GM19438 (cell line): ENCODE results near the gene FLT4.

Experiments
- ATAC-seq: cut with Tn5 transposase; IDR thresholded peaks from one replicate; pipeline ENCODE4 v1.9.1; 2021; ENCODE audit warnings: low read depth; ENCODE audit not compliant: unreplicated experiment

FLT4 gene

DNA sequence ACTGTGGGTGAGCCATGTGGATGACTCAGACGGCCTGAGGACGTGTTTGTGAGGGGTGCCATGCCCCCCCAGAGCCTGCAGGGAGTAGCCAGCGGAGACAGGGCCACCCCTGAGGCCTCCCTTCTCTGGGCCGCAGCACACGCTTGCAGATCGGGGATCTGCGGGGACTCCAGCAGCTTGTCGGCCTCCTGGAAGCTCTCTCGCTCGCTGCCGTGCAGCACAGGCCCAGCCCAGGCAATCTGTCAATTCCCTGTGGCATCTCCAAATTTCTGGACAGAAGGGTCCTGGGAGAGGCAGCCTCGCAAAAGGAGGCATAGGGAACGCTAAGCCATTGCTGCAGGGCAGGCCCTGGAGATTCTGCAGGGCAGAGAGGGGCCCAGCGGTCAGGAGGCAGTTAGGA, 21.2 kb downstream of the FLT4 start:
- no peak for ATAC-seq

- no peak for ATAC-seq
Measured at GRCh38 chr5:180627386-180628120, 21.8 kb downstream of the FLT4 start.

DNA sequence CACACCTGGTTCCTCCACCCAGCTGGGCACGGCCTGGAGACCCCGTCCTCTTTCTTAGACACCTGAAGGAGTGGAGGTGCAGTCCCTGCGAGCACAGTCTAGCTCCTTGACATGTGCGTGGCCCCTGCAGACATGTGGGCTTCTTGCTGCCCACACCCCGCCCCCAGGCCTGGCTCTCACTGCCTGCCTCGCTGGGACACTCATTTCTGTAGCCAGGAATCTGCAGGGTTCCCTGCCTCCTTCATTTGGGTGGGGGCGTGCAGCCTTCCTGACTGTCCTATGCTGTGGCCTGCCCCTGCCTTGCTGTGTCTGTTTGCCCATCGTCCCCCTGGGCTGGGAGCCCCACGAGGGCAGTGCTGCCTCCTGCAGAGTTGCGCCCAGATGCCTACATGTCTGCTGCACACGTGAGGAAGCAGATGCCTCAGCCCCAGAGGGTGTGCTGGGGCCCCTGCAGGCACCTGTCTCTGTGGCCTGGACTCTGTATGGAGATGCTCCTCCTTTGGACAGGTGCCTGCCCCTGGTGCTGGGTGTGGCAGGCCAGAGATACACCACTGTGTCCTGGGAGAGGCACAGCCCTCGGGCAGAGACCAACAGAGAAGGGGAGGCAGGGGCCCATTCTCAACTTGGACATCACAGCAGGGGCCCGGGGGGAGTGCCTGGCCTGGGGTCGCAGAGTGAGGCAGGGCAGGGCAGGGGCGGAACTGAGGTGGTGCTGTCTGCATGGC, 22.6 kb downstream of the FLT4 start:
- ATAC-seq: no peak

- ATAC-seq: no peak
Measured at GRCh38 chr5:180625791-180626660, 23.4 kb downstream of the FLT4 start.

- ATAC-seq: no peak
Measured at GRCh38 chr5:180625125-180625790, 24.1 kb downstream of the FLT4 start.

DNA sequence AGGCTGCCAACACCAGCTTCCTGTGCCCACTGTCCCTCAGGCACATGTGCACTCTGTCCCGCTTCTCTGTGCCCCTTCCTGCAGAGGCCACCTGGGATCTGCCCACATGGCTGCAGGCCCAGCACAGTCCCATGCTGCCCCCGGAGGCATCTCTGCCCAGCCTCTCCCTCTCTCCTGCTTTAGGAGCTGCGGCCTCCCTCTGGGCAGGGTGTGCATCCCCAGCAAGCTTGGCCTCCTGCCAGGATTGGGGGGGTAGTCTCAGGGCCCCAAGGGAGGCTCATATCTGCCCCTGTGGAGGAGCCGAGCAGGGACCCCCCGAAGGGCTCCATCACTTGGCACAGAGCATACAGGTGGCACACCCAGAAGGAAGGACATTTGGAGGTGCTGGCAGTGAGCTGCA, 24.8 kb downstream of the FLT4 start:
- no peak for ATAC-seq

- no peak for ATAC-seq
Measured at GRCh38 chr5:180623844-180624243, 25.6 kb downstream of the FLT4 start.

- no peak for ATAC-seq
Measured at GRCh38 chr5:180623411-180623834, 26.0 kb downstream of the FLT4 start.

GRCh38 chr5:180622910-180623309, 26.5 kb downstream of the FLT4 start:
- no peak for ATAC-seq

DNA sequence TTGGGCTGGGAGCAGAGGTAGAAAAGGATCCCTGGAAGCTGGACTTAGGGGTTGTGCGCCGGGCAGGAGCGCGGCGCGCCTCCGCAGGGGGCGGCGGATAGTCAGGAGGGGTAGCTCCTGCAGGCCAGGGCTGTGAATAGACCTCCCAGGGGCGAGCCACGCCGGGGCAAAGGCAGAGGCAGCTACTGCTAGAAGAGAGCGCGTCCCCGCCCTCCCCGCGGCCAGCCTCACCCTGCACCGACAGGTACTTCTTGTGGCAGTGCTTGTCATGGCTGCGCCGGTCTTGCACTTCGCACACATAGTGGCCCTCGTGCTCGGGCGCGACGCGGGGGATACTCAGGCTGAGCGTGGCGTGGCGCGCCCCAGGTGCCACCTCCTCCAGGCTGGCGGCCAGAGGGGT, 28.1 kb downstream of the FLT4 start:
- no peak for ATAC-seq

DNA sequence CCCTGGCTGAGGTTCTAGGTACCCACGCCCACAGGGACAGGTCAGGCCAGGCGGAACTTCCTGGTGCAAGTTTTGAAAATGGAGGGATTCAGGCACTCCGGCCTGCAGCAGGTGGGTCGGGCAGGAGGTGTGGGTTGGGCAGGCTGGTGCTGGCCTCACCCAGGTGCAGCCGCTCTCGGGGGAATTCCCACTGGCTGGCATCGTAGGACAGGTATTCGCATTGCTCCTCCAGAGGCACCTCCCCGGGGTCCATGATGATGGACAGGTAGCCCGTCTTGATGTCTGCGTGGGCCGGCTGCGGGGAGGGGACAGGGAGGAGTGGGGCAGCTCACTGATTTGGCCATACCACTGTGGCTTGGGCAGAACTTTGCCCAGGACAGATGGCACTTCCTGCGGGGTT, 29.4 kb downstream of the FLT4 start:
- no peak for ATAC-seq

DNA sequence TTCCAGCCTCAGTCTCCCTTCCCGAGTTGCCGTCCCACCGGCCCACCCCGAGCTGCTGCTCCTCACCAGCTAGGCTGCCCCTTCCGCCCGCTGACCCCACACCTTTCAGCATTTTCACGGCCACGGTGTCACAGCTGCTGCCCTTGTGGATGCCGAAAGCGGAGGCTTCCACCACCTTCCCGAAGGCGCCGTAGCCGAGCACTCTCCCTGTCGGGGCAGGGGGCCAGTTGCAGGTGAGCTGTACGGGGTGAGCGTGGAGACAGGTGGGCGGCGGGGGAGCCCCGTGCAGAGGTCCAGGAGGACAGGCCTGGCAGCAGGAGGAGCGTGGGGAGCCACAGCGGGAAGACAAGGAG, 29.9 kb downstream of the FLT4 start:
- ATAC-seq: no peak

DNA sequence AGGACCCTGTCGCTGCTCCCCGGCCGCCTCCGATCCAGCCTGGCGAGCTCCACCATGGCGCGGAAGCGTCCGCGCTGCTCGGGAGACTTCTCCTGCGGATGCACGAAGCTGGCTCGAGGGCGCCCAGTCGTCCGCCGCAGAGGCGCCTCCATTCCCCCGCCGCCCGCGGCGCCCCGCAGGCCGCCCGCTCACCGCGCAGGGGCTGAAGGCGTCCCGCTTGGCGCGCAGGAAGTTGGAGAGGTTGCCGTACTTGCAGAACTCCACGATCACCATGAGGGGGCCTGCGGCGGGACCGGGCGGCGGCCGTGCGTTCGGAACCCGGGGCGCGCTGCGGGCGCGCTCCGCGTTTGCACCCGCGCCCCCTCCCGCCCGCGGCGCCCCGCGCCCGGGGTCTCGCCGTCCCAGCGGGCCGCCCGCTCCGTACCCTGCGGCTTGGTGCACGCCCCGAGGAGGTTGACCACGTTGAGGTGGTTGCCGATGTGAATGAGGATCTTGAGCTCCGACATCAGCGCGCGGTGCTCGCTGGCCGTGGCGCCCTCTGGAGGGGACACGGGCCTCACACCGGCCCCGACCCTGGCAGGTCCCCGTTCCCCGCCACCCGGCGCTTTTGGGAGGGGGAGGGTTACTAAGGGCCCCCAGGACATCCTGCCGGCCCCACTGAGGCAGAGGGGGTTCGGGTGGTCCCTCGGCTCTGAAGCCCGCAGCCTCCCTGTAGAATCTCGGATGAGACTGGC, 30.4 kb downstream of the FLT4 start:
- no peak for ATAC-seq

GRCh38 chr5:180618487-180618828, 30.9 kb downstream of the FLT4 start:
- no peak for ATAC-seq

GRCh38 chr5:180613814-180614188, 35.6 kb downstream of the FLT4 start:
- no peak for ATAC-seq

- no peak for ATAC-seq
Measured at GRCh38 chr5:180613188-180613813, 36.1 kb downstream of the FLT4 start.

GRCh38 chr5:180612683-180613082, 36.7 kb downstream of the FLT4 start:
- ATAC-seq: no peak

- ATAC-seq: no peak
Measured at GRCh38 chr5:180611140-180611850, 38.1 kb downstream of the FLT4 start.

DNA sequence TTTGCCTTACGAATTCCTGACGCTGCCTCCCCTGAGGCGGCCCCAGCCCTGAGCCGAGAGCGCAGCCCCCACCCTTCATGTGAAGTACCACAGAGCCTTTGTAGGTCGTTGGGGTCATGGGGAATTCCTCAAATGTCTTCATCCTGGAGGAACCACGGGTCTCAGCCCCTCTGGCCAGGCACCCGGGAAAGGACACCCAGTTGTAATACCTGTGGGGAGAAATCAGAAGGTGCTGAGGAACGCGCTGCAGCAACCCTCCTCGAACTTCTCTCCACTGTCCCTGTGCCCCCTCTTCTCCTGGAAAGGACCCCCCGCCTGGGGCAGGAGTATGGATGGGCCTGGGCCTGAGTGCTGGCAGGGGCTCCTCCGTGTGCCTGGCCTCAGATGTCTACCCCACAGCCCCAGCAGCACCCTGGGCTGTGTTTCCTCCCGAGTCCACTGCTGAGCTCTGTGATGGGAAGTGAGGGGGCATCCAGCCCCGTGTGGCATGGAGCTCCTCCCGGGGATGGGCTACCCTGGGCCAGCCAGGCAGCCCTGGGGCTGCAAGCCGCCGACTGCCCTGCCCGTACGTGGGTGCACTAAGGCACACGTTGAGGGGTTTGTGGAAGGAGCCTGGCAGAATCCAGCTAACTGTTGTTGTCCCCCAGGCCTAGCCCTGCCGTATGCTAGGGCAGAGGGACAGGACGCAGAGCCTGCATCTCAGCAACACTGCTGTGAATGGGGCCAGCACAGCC, 39.4 kb downstream of the FLT4 start:
- ATAC-seq: no peak
